Mucosa of stomach (tissue), 1 donor: ENCODE measurements around the gene KCNK2.

Experiments
- H3K27me3 ChIP-seq: one replicate; pipeline ENCODE4 v1.7.0; 2013; ENCODE audit warnings: mild to moderate bottlenecking, low read length; ENCODE audit not compliant: control insufficient read depth, insufficient read depth
- H3K36me3 ChIP-seq: one replicate; pipeline ENCODE4 v1.7.0; 2013; ENCODE audit warnings: low read length; ENCODE audit not compliant: control insufficient read depth, insufficient read depth
- H3K4me1 ChIP-seq: one replicate; pipeline ENCODE4 v1.7.0; 2013; ENCODE audit warnings: mild to moderate bottlenecking, low read length; ENCODE audit not compliant: control insufficient read depth, insufficient read depth
- H3K4me3 ChIP-seq: one replicate; pipeline ENCODE4 v1.7.0; 2013; ENCODE audit warnings: low read length
- H3K9ac ChIP-seq: one replicate; pipeline ENCODE4 v1.7.0; 2013; ENCODE audit warnings: mild to moderate bottlenecking, low read length, moderate library complexity
- H3K9me3 ChIP-seq: one replicate; pipeline ENCODE4 v1.7.0; 2013; ENCODE audit warnings: mild to moderate bottlenecking, low read length, moderate library complexity; ENCODE audit not compliant: control insufficient read depth
- donor health status: Pancreatic carcinoma.

The KCNK2 gene

GRCh38 chr1:215228193-215228592, 145.7 kb downstream of the KCNK2 start:
- no peaks in the 10 kb centered on the region for H3K27me3 ChIP-seq
- H3K9ac ChIP-seq, result no peak overlapping the region
- H3K9me3 ChIP-seq, result no peaks in the 10 kb centered on the region
- no peak overlapping the region for H3K4me3 ChIP-seq
- no peaks in the 10 kb centered on the region for H3K36me3 ChIP-seq
- H3K4me1 ChIP-seq, result no peaks in the 10 kb centered on the region

DNA sequence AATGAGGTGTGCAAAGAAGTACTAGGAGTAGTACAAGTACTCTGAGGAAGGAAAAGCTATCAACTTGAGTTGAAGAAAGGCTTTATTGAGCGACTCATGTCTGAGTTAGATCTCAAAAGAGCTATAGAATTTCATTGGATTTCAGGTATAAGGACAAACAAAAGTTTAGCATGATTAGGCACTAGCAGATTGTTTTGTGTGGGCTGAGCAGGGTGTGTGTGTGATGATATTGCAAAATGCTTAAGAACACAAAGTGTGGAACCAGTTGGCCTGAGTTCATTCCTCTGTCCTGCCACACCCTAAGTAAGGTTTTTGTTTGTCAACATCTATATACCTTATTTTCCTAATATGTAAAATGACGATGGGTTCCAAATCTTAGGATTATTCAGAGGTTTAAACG, 158.9 kb downstream of the KCNK2 start:
- H3K27me3 ChIP-seq, result no peaks in the 10 kb centered on the region
- H3K4me1 ChIP-seq, result no peaks in the 10 kb centered on the region
- no peak overlapping the region for H3K9ac ChIP-seq
- no peaks in the 10 kb centered on the region for H3K36me3 ChIP-seq
- no peak overlapping the region for H3K4me3 ChIP-seq
- no peaks in the 10 kb centered on the region for H3K9me3 ChIP-seq

GRCh38 chr1:215243345-215244054, 161.0 kb downstream of the KCNK2 start:
- Histone ChIP-seq H3K4me3 (no peak overlapping the region), H3K36me3 (no peaks in the 10 kb centered on the region), H3K27me3 (no peaks in the 10 kb centered on the region), H3K9me3 (no peaks in the 10 kb centered on the region), H3K4me1 (no peaks in the 10 kb centered on the region), H3K9ac (no peak overlapping the region)

DNA sequence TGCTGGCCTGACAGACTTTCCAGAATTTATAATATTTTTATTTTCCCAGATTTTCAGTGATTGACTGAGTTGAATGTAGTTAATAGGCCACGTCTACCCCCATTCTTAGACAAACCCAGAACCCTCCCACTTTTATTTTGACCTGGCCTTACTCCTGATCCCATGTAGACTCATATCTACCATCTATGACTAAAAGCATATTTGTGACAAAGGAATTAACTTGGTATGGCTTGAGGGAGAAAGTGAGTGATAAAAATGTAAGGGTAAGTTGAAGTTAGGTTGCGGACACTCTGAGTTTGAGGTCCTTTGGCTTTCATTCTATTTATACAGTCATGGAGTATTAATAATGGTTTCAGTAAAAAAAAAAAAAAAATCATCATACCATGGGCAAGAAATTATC, 168.4 kb downstream of the KCNK2 start:
- H3K9ac ChIP-seq, result no peak overlapping the region
- H3K36me3 ChIP-seq, result no peaks in the 10 kb centered on the region
- H3K9me3 ChIP-seq, result no peaks in the 10 kb centered on the region
- H3K27me3 ChIP-seq, result no peaks in the 10 kb centered on the region
- no peak overlapping the region for H3K4me3 ChIP-seq
- H3K4me1 ChIP-seq, result no peaks in the 10 kb centered on the region

GRCh38 chr1:215251428-215251827, 168.9 kb downstream of the KCNK2 start:
- Histone ChIP-seq H3K27me3 (no peaks in the 10 kb centered on the region), H3K4me1 (no peaks in the 10 kb centered on the region), H3K9ac (no peak overlapping the region), H3K4me3 (no peak overlapping the region), H3K9me3 (no peaks in the 10 kb centered on the region), H3K36me3 (no peaks in the 10 kb centered on the region)

DNA sequence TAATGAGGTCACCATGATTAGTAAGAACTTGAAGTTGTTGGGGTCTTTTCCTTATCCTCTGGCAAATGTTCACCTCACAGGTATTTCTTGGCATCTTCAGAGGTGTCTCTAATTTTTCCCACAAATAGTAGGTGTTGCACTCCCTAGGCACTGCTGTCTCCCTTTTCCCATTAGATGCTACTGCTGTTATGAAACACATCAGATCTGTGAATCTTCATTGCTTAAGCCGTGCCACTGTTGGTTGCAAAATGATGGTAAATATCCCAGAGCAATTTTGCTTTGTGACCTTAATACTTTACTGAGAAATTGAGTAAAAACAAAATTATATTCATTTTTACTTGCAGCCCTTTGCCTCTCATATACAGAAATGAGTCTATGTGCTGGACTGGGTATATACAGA, 169.6 kb downstream of the KCNK2 start:
- Histone ChIP-seq H3K9ac (no peak overlapping the region), H3K4me1 (no peaks in the 10 kb centered on the region), H3K9me3 (no peaks in the 10 kb centered on the region), H3K27me3 (no peaks in the 10 kb centered on the region), H3K4me3 (no peak overlapping the region), H3K36me3 (no peaks in the 10 kb centered on the region)

GRCh38 chr1:215256936-215257679, 174.6 kb downstream of the KCNK2 start:
- Histone ChIP-seq H3K36me3 (no peaks in the 10 kb centered on the region), H3K9ac (no peak overlapping the region), H3K4me1 (no peaks in the 10 kb centered on the region), H3K9me3 (no peaks in the 10 kb centered on the region), H3K27me3 (no peaks in the 10 kb centered on the region), H3K4me3 (no peak overlapping the region)

DNA sequence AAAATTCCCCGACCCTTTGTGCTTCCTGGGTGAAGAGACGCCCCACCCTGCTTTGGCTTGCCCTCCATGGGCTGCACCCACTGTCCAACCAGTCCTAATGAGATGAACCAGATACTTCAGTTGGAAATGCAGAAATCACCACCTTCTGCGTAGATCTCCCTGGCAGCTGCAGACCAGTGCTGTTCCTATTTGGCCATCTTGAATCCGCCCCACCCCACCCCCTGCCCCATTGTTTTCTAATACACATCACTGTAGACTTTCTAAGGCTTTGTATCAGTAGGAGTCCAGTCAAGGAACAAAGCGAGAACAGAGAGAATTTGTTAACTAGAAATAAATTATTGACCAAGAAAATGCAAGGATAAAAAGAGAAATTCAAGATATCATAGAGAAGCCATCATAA, 178.2 kb downstream of the KCNK2 start:
- H3K4me1 ChIP-seq, result no peaks in the 10 kb centered on the region
- no peaks in the 10 kb centered on the region for H3K9me3 ChIP-seq
- H3K9ac ChIP-seq, result no peak overlapping the region
- H3K36me3 ChIP-seq, result no peaks in the 10 kb centered on the region
- H3K27me3 ChIP-seq, result no peaks in the 10 kb centered on the region
- H3K4me3 ChIP-seq, result no peak overlapping the region

GRCh38 chr1:215262106-215262505, 179.6 kb downstream of the KCNK2 start:
- Histone ChIP-seq H3K4me1 (no peaks in the 10 kb centered on the region), H3K4me3 (no peak overlapping the region)

GRCh38 chr1:215263636-215264035, 181.1 kb downstream of the KCNK2 start:
- Histone ChIP-seq H3K4me3 (no peak overlapping the region), H3K9ac (no peak overlapping the region), H3K4me1 (no peaks in the 10 kb centered on the region), H3K27me3 (no peaks in the 10 kb centered on the region), H3K36me3 (no peaks in the 10 kb centered on the region), H3K9me3 (no peaks in the 10 kb centered on the region)

More at GRCh38 chr1:215262106-215262505, 179.6 kb downstream of the KCNK2 start:
- H3K36me3 ChIP-seq, result no peaks in the 10 kb centered on the region
- H3K9ac ChIP-seq, result no peak overlapping the region
- no peaks in the 10 kb centered on the region for H3K27me3 ChIP-seq
- H3K9me3 ChIP-seq, result no peaks in the 10 kb centered on the region

GRCh38 chr1:215264649-215265048, 182.1 kb downstream of the KCNK2 start:
- H3K4me1 ChIP-seq, result no peaks in the 10 kb centered on the region
- H3K36me3 ChIP-seq, result no peaks in the 10 kb centered on the region
- no peaks in the 10 kb centered on the region for H3K27me3 ChIP-seq
- no peak overlapping the region for H3K4me3 ChIP-seq
- H3K9me3 ChIP-seq, result no peaks in the 10 kb centered on the region
- H3K9ac ChIP-seq, result no peak overlapping the region

DNA sequence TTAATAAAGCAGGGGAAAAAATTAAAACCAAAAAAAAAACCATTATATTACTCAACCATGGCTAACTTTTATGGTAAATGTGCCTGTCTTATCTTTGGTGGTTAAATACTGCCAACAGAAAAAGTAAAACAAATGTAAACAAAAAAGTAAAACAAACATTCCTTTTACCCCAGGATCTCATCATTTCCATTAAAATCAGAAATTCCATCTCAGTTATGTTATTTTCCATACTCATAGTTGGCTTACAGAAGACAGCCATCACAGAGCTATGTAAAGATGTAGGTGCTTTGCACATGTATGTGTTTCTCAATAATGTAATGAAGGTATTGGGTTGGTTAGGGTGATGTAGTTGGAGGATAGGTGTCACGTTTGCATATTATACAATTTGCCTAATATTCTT, 185.0 kb downstream of the KCNK2 start:
- H3K36me3 ChIP-seq, result no peaks in the 10 kb centered on the region
- H3K27me3 ChIP-seq, result no peaks in the 10 kb centered on the region
- no peaks in the 10 kb centered on the region for H3K4me1 ChIP-seq
- no peak overlapping the region for H3K9ac ChIP-seq
- no peak overlapping the region for H3K4me3 ChIP-seq
- no peaks in the 10 kb centered on the region for H3K9me3 ChIP-seq
